Spleen (tissue), 7 donors: Measurements from ENCODE around the gene S100A4.

ENCODE experiments used
- POLR2AphosphoS5 ChIP-seq, 3 donors: sonication (generic); formaldehyde crosslinking; IDR thresholded peaks; one replicate each; pipeline ENCODE4 v1.5.1; 2017; ENCODE audit warnings: antibody characterized with exemption in 3 of 3
- TF ChIP-seq, protein P1 (sequence below), 11 experiments: fragments of 200-600 bp in 7 of 11; fragments of 450-650 bp in 4 of 11; sonication (generic) in 4 of 11; IDR thresholded peaks in 8 of 11; conservative IDR thresholded peaks in 3 of 11; 1 replicate in 7 of 11; 2 replicates in 4 of 11; pipeline versions ENCODE4 v1.4.0 to v1.8.0; 2016 to 2021; ENCODE audit warnings: antibody characterized with exemption in 11 of 11, inconsistent platforms in 4 of 11, mild to moderate bottlenecking in 1 of 11
- donor health status: DM: no; HTN: no; CAD: no; lungs with moderate emphysema.
- donor health status: DM: no; HTN: no; CAD: no.
- donor health status: DM: no; HTN: no; CAD: no.

DNA sequence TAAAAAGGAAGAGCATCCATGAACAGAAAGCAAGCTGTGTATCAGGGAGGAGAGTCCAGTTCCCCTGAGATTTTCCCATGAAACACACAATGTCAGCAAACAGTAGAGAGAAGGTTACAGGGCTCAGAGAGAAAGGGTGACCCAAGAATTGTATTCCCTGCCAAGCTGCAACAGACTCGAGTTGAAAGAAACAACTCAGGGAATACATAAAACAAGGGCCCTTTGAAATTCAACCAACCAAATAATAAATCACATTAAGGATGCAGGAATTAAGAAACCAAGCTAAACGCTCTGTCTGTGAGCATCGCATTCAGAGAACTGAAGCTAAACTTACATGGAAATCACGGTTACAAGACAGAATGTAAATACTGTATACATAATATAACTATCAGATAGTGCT is 47.1 kb upstream of the S100A4 start:
- TF ChIP-seq, protein P1, sequence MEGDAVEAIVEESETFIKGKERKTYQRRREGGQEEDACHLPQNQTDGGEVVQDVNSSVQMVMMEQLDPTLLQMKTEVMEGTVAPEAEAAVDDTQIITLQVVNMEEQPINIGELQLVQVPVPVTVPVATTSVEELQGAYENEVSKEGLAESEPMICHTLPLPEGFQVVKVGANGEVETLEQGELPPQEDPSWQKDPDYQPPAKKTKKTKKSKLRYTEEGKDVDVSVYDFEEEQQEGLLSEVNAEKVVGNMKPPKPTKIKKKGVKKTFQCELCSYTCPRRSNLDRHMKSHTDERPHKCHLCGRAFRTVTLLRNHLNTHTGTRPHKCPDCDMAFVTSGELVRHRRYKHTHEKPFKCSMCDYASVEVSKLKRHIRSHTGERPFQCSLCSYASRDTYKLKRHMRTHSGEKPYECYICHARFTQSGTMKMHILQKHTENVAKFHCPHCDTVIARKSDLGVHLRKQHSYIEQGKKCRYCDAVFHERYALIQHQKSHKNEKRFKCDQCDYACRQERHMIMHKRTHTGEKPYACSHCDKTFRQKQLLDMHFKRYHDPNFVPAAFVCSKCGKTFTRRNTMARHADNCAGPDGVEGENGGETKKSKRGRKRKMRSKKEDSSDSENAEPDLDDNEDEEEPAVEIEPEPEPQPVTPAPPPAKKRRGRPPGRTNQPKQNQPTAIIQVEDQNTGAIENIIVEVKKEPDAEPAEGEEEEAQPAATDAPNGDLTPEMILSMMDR (IDR thresholded peaks at IDR 0.05 in 8 of 11, conservative IDR thresholded peaks at IDR 0.05 in 3 of 11), result no peak
- TF ChIP-seq POLR2AphosphoS5 (IDR thresholded peaks at IDR 0.05), result no peak
